Measurements from ENCODE around the gene WDR43. TPM values are rescaled to one million over a fixed set of nuclear protein-coding genes. Genes with fewer than 3 reads are reported as not detected.

WDR43 gene
- total RNA-seq, 1 experiment from 2014 or later = 86.5 TPM

DNA sequence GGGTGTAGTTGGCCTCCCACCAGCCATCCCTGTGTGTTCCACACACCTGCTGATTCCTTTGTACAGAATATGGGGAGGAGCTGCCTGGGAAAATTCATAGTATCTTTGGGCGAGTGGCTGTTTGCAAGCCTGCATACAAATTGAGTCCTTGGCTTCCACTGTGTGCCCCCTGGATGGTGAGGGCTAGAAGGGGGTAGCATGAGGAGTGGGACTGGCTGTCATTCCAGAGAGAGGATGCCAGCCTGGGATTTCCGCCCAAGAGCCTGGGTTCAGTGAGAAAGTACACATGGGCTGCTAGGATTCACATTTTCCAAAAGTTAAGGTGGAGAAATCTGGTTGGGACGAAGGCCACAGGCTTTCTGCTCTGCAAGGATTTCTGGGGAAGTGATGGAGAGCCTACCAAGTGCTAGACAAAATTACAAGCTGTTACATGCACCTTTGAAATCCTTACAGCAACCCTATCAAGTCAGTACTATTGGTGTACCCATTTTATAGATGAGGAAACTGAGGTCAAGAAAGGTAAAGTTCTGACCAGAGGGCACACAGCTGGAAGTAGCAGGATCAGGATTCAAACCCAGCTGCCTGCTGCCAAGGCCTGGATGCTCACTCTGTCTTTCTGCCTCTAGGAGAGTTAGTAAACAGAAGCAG is 86.0 kb downstream of the WDR43 start:
- Histone ChIP-seq H3K4me1 (ENCODE audit: control insufficient read depth, insufficient read depth, low read length) (peaks cover 13% of the 10 kb centered on the region), H3K27ac (ENCODE audit: low read length) (no peak overlapping the region), H3K4me3 (ENCODE audit: low read depth in 2 of 2, low read length in 2 of 2) (no peak overlapping the region), H3K36me3 (ENCODE audit: control insufficient read depth, insufficient read depth, low read length) (no peaks in the 10 kb centered on the region), H3K9me3 (ENCODE audit: control insufficient read depth, insufficient read depth, low read depth, low read length) (no peaks in the 10 kb centered on the region), H3K27me3 (ENCODE audit: control insufficient read depth, insufficient read depth, low read length) (no peaks in the 10 kb centered on the region)
- in situ Hi-C loops (cut with HindIII; ENCODE audit: low pct_unique_long_range_greater_than_20kb, low sequenced_read_pairs) (no loop called here), intact Hi-C loops (cut with micrococcal nuclease; ENCODE audit: unreplicated experiment) (no loop called here)
- POLR2A ChIA-PET = no interaction called here
- no peak for DNase-seq (ENCODE audit: low read depth, low spot score)
- BruUV-seq (replicated peaks) = no TSS peak
- CTCF ChIA-PET = no interaction called here
- TF ChIP-seq, protein P1, sequence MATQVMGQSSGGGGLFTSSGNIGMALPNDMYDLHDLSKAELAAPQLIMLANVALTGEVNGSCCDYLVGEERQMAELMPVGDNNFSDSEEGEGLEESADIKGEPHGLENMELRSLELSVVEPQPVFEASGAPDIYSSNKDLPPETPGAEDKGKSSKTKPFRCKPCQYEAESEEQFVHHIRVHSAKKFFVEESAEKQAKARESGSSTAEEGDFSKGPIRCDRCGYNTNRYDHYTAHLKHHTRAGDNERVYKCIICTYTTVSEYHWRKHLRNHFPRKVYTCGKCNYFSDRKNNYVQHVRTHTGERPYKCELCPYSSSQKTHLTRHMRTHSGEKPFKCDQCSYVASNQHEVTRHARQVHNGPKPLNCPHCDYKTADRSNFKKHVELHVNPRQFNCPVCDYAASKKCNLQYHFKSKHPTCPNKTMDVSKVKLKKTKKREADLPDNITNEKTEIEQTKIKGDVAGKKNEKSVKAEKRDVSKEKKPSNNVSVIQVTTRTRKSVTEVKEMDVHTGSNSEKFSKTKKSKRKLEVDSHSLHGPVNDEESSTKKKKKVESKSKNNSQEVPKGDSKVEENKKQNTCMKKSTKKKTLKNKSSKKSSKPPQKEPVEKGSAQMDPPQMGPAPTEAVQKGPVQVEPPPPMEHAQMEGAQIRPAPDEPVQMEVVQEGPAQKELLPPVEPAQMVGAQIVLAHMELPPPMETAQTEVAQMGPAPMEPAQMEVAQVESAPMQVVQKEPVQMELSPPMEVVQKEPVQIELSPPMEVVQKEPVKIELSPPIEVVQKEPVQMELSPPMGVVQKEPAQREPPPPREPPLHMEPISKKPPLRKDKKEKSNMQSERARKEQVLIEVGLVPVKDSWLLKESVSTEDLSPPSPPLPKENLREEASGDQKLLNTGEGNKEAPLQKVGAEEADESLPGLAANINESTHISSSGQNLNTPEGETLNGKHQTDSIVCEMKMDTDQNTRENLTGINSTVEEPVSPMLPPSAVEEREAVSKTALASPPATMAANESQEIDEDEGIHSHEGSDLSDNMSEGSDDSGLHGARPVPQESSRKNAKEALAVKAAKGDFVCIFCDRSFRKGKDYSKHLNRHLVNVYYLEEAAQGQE (IDR thresholded peaks at IDR 0.05; ENCODE audit: insufficient read depth in 1 of 2, low read depth in 2 of 2, low read length in 1 of 2) = no peak
- no peak for TF ChIP-seq TCF7L2 (IDR thresholded peaks at IDR 0.05; ENCODE audit: low read depth, low read length)
- no peak for TF ChIP-seq SIN3A (IDR thresholded peaks at IDR 0.05; ENCODE audit: borderline replicate concordance, insufficient read depth, low read depth, low read length)
- TF ChIP-seq POLR2AphosphoS5 (IDR thresholded peaks at IDR 0.05; ENCODE audit: low read depth, low read length) = no peak
- TF ChIP-seq, protein P2, sequence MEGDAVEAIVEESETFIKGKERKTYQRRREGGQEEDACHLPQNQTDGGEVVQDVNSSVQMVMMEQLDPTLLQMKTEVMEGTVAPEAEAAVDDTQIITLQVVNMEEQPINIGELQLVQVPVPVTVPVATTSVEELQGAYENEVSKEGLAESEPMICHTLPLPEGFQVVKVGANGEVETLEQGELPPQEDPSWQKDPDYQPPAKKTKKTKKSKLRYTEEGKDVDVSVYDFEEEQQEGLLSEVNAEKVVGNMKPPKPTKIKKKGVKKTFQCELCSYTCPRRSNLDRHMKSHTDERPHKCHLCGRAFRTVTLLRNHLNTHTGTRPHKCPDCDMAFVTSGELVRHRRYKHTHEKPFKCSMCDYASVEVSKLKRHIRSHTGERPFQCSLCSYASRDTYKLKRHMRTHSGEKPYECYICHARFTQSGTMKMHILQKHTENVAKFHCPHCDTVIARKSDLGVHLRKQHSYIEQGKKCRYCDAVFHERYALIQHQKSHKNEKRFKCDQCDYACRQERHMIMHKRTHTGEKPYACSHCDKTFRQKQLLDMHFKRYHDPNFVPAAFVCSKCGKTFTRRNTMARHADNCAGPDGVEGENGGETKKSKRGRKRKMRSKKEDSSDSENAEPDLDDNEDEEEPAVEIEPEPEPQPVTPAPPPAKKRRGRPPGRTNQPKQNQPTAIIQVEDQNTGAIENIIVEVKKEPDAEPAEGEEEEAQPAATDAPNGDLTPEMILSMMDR (IDR thresholded peaks at IDR 0.05) = no peak
- no peak for ATAC-seq

DNA sequence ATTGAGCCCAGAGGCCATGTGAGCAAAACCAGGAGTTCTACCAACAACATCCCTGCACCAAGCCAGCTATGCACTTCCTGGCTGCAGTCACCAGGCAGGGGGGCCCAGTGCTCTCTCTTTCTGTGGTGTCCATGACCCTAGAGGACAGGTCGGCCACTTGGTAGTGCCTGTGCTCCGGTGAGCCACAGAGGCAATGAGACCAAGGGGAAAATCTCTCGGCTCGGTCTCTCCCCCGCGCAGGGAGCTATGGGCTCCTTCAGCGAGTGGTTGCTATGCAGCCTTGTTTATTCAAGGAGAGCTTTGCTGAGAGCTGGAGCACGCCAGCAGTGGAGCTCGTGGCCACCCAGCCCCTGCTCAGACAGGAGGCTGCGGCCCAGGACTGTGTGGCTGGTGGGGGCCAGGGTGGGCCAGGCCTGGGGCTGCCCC is 86.6 kb downstream of the WDR43 start, which contains the start of gene TOGARAM2:
TSS of gene TOGARAM2 (plus strand) at position 283 of the 426 bp plus-strand sequence. CDS start 13,537 bp downstream, outside the sequence.
- intact Hi-C loops (cut with micrococcal nuclease; ENCODE audit: unreplicated experiment) (no loop called here), in situ Hi-C loops (cut with HindIII; ENCODE audit: low pct_unique_long_range_greater_than_20kb, low sequenced_read_pairs) (no loop called here)
- POLR2A ChIA-PET = no interaction called here
- no peaks in the 10 kb centered on the region for H3K36me3 ChIP-seq (ENCODE audit: control insufficient read depth, insufficient read depth, low read length)
- CTCF ChIA-PET = interaction anchor here (0.6 kb wide), 1 partner anchor 134 kb away, joined by 18 read pairs; no protein-coding TSS in a partner anchor
- DNase-seq (ENCODE audit: low read depth, low spot score) = no peak
- H3K27me3 ChIP-seq (ENCODE audit: control insufficient read depth, insufficient read depth, low read length) = no peaks in the 10 kb centered on the region
- no TSS peak for BruUV-seq (replicated peaks)
- H3K27ac ChIP-seq (ENCODE audit: low read length) = no peak within 1 kb of the TSS
- no peak within 1 kb of the TSS for H3K4me3 ChIP-seq (ENCODE audit: low read depth in 2 of 2, low read length in 2 of 2)
- peak; percentile 76 for ATAC-seq
- H3K4me1 ChIP-seq (ENCODE audit: control insufficient read depth, insufficient read depth, low read length) = peaks cover 13% of the 10 kb centered on the region
- TF ChIP-seq, protein P1 (IDR thresholded peaks at IDR 0.05; ENCODE audit: insufficient read depth in 1 of 2, low read depth in 2 of 2, low read length in 1 of 2) = no peak
- TF ChIP-seq, protein P2 (IDR thresholded peaks at IDR 0.05) = no peak
- TF ChIP-seq POLR2AphosphoS5 (IDR thresholded peaks at IDR 0.05; ENCODE audit: low read depth, low read length) = no peak
- TF ChIP-seq SIN3A (IDR thresholded peaks at IDR 0.05; ENCODE audit: borderline replicate concordance, insufficient read depth, low read depth, low read length) = no peak
- no peak for TF ChIP-seq TCF7L2 (IDR thresholded peaks at IDR 0.05; ENCODE audit: low read depth, low read length)
- H3K9me3 ChIP-seq (ENCODE audit: control insufficient read depth, insufficient read depth, low read depth, low read length) = no peaks in the 10 kb centered on the region
